ENCODE results near the gene MUC2. TPM values are rescaled to one million over a fixed set of nuclear protein-coding genes. Genes with fewer than 3 reads are reported as not detected.
A peak's percentile ranks its signal among the peaks of the same experiment; 100 is the strongest.

MUC2 gene
- not detected in 2 replicates for total RNA-seq (2014; rRNA removed; shearing (Covaris generic))

DNA sequence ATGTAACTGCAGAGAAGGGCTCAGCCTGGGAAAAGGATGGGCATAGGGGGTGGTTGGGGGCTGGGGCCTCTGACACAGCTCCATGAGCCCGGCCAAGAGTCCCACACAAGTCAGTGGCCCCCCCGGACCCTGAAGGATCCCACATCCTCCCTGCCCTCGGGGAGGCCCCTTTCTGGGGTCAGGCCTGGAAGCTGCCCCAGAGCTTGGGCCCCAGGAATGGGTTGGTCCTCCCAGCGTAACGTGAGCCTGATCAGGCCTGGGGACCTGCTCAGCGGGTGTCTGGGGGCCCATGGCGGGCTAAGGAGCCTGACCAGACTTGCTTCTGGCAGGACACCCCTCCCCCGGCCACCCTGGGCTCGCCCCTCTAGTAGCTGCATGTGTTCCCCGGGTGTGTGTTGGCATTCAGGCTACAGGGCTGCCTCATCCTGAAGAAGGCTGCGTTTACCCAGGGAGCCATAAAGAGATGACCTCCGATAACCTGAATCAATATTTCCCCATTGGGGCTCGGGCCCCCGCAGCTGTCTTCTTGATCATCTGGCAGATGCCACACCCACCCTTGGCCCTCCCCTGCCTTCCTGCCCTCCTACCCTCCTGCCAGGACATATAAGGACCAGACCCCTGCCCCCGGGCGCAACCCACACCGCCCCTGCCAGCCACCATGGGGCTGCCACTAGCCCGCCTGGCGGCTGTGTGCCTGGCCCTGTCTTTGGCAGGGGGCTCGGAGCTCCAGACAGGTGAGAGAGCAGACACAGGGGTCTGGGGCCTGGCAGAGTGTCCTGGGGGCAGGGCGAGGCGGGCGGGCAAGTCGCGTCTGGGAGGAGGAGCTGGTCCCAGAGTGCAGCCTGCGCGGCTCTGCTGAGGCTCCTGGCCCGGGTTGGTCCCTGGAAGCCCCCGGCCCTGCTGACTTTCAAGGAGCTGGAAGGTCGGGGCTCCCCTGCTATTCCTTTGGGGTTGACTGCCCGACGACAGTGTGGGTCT lies at the start of gene MUC2:
Gene MUC2, plus strand, starts transcription at position 631 of the 978 bp plus-strand sequence.
- no peak for DNase-seq (ENCODE audit: low read depth)

DNA sequence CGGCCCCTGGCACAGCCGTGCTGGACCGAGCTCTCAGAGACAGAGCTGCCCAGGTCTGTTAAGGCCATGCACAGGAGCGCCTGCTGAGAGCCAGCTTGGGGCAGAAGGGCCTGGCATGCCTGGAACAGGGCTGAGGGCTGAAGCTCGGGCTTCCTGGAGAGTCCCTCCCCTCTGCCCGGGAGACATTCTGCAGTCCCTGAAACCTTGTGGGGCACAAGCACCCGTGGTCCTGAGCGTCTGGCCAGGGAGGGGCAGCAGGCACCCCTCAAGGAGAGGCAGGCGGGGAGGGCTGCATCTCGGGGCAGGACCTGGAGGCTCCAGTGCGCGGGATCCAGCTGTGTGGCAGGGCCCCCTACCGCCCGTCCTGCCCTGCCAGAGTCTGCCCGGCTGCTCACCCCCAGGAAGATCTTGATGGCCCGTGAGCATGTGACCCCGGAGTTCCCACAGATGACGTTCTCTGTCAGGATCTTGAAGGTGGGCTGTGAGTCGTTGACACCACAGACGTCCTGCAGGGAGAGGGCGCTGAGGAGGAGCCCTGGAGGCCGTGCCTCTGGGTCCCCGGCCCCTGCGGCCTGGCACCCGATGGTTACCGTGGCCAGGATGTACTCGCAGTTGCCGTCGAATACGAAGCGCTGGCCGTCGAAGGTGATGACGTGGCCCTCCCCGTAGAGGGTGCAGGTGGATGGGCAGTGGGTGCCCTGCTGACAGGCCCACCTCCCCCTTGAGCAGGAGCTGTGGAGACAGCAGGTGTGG lies 49.1 kb upstream of the MUC2 start:
- peak; percentile 24 for DNase-seq (ENCODE audit: low read depth)

DNA sequence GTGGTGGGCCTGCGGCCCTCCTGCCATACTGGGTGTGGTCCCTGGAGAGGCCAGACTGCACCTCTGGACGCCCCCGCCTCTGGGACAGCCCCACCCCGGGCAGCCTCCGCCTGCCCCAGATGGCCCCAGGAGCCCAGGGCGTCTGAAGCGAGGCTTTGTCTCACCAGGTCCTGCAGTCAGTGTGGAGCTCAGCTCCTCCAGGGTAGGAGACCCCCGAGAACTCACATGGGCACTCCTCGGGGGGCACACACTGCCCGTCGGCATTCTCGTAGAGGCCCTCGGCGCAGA lies 48.6 kb upstream of the MUC2 start:
- DNase-seq (ENCODE audit: low read depth): no peak

DNA sequence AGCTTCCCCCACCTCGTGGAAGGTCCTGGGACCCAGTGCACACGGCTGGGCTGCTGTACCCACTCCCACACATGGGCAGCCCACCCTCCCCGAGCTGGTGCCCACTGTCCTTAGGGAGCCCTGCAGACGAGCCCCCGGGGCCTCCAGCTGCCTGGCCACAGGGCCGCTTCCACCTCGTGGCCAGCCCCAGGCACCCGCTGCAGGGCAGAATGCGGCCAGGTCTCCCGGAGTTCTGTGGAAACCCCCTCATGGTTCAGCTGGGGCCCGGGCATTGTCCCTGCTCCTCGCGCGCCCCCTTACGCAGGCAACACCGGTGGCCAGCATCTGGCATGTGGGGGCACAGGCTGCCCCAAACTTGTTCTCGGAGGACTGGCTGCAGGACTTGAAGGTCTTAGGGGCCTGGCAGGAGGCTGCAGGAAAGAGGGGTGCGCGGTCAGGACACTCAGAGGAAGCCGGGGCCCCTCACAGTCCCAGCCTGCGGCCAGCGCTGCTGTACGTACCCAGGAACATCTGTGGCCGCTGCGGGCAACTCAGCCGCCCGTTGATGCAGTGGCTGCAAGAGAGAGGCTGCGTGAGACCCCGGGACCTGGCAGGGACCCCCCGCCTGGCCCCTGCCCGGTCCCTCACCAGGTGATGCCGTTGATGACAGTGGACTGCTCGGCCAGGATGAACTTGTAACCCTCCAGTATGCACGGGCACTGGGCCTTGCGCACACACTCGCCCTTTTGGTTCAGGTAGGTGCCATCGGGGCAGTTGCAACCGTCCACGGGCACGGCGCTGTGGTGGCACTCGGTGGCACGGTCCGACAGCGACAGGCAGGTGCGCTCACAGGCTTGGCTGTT lies 47.8 kb upstream of the MUC2 start:
- DNase-seq (ENCODE audit: low read depth): no peak

GRCh38 chr11:1027483-1028290 lies 47.0 kb upstream of the MUC2 start:
- no peak for DNase-seq (ENCODE audit: low read depth)

DNA sequence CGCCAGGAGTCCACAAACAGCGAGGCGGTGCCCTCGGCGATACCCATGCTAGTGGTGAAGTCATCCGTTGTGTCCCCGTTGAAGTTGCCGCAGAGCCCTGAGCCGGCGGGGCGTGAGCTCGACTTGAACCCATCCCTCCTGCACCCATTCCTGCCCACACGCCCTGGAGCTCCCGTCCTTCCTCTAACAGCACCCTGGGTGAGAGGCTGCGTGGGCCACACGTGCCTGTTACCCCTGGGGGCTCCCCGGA lies 46.5 kb upstream of the MUC2 start:
- DNase-seq (ENCODE audit: low read depth): no peak

GRCh38 chr11:1028616-1029015 lies 46.1 kb upstream of the MUC2 start:
- no peak for DNase-seq (ENCODE audit: low read depth)

DNA sequence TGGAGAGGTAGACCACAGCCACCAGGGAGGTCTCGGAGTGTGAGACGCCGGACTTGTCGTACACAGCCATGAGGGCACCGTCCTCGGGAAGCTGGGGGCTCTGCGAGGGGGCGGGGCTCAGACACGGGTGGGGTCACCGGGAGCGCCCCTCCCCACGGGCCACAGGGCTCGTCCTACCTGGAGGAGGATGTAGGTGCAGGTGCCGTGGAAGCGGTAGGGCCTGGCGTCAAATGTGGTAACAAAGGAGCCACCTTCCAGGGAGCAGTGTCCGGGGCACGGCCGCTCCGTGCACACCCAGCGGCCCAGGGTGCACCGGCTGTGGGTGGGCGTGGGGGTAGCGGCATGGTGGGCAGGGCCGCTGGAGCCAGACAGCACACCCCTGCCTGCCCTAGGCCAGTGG lies 45.6 kb upstream of the MUC2 start:
- DNase-seq (ENCODE audit: low read depth): no peak

- no peak for DNase-seq (ENCODE audit: low read depth)
Observed at GRCh38 chr11:1029654-1030053, 45.0 kb upstream of the MUC2 start.

- DNase-seq (ENCODE audit: low read depth): no peak
Observed at GRCh38 chr11:1030086-1030485, 44.6 kb upstream of the MUC2 start.

GRCh38 chr11:1030556-1030955 lies 44.1 kb upstream of the MUC2 start:
- DNase-seq (ENCODE audit: low read depth): no peak

GRCh38 chr11:1031121-1031899 lies 43.4 kb upstream of the MUC2 start:
- no peak for DNase-seq (ENCODE audit: low read depth)

DNA sequence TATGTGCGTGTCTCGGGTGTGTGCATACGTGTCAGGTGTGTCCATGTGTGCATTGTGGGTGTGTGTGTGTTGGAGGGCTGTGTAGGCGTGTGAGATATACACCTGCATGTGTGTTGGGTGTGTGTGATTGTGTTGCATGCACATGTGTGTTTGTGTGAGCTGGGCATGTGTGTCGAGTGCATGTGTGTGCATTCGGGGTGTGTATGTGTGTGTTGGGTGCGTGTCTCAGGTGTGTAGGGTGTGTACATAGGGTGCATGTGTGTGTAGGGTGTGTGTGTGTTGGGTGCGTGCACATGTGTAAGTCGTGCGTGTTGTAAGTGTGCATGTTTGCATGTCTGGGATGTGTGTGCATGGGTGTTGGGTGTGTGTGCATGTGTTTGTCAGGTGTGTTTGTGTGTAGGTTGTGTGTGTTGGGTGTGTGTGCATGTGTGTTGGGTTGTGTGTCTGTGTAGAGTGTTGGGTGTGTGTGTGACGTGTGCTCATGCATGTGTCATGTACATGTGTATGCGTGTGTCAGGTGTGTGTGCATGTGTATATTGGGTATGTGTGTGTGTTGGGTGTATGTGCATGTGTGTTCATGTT lies 42.3 kb upstream of the MUC2 start:
- no peak for DNase-seq (ENCODE audit: low read depth)

- no peak for DNase-seq (ENCODE audit: low read depth)
Observed at GRCh38 chr11:1033016-1033798, 41.5 kb upstream of the MUC2 start.

- DNase-seq (ENCODE audit: low read depth): no peak
Observed at GRCh38 chr11:1034001-1034400, 40.7 kb upstream of the MUC2 start.

- no peak for DNase-seq (ENCODE audit: low read depth)
Observed at GRCh38 chr11:1034456-1035295, 40.0 kb upstream of the MUC2 start.

DNA sequence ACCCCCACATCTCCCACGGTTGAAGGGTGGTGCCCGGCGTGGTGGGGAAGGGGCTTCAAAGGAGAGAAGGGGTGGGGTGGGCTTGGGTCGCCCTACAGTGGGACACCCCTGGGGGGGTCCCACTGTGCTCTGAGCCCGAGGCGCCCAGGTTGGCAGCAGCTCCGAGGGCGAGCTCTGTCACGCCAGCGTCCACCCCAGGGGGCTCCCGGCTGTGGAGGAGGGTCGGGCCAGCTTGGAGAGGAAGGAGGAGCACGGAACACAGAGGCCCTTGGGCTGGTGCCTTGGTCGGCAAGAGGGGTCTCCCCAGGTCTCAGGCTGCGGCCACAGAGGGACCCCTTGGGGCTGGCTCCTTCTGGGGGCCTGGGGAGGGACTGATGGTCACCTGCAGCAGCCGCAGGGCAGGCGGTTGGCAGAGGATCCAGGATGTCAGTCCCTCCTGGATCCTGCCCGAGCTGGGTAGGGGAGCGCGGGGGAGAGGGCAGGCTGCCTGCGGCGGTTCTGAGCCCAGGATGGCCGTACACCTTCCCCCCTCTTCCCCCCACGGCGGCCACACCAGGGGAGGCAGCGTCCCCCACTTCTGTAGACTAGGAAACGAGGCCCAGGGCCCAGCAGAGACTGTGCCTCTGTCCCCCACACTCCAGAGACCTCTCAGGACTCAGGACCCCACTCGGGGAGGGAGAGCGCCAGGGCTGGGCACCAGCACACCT lies 38.9 kb upstream of the MUC2 start:
- no peak for DNase-seq (ENCODE audit: low read depth)

GRCh38 chr11:1036303-1036923 lies 38.3 kb upstream of the MUC2 start, which contains the start of gene MUC6:
TSS of gene MUC6 (minus strand) at chr11:1036718. CDS start at chr11:1036655, 63 bp downstream.
- no peak for DNase-seq (ENCODE audit: low read depth)
